Activated T-helper 9 cell treated with anti-CD3 and anti-CD28 coated beads, Interleukin-2, amount 50 U/mL, for 16 hours (primary cell): Measurements from ENCODE around the gene RAVER2.
"Not testable (repeated sequence)": the region's sequence is repeated elsewhere in the genome, so short reads cannot be mapped to it uniquely, and the experiment has no call there.

Experiments
- DNase-seq: peaks from one replicate; pipeline ENCODE4 v3.0.0-alpha.2; 2020; ENCODE audit warnings: low read depth

RAVER2 gene

DNA sequence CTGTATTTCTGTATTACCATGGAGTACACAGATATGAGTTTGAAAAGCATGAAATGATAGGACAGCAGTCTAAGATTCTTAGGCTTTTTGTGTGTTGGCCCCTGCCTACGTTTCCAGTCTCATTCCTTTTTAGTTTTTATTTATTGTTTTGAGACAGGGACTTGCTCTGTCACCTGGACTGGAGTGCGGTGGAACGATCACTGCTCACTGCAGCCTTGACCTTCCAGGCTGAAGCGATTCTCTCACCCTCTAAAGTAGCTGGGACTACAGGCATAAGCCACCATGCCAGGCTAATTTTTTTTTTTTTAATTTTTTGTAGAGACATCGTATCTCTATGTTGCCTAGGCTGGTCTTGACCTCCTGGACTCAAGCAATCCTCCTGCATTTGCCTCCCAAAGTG lies 3.8 kb downstream of the RAVER2 start:
- DNase-seq, result no peak

DNA sequence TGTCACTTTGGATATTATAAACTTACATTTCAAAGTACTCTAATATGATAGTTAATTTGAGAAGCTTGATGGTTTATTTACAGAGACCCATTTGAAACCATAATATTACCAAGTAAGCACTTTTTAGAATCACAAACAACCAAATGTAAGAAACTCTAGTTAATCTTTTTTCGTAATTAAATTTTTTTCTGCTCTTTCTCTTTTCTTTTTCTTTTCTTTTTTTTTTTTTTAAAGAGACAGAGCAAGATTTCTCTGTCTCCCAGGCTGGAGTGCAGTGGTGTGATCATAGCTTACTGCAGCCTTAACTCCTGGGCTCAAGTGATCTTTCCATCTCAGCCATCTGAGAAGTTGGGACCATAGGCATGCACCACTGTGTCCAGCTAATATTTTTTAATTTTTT lies 5.2 kb downstream of the RAVER2 start:
- no peak for DNase-seq

DNA sequence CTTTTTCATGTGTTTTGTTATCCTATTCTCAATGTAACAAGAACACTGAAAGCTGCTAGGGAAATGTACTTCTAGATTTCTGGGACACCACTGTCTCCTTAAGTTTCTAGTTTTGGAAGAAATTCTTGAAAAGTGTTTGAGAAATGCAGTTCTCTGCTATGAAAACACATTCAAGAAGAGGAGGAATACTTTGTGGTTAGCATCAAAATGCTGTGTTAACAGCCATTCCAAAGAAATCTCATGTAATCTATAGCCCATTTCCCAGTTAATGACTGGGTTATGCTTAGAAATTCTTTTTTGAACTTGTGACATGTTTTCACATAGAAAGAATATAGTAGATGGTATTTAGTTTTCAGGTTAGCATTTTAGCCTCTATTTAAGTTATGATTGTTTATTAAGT lies 6.0 kb downstream of the RAVER2 start:
- no peak for DNase-seq

DNA sequence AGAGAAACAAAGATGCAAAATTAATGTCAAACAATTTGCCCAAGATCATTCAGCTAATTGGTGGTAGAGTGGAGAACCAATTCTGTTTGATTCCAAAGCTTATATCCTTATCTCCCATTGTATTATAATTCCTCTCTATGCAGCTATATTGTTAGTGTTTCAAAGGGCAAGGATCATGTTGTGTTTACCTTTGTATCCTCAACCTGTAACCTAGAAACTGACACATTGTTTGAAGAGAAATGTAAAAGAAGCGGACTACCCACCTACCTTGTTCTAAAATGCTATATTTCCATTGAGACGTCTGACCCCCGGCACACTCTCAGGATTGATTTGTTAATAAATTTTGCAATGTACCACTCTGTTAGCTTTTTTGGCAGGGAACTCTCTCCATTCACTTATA lies 9.3 kb downstream of the RAVER2 start:
- DNase-seq, result no peak

DNA sequence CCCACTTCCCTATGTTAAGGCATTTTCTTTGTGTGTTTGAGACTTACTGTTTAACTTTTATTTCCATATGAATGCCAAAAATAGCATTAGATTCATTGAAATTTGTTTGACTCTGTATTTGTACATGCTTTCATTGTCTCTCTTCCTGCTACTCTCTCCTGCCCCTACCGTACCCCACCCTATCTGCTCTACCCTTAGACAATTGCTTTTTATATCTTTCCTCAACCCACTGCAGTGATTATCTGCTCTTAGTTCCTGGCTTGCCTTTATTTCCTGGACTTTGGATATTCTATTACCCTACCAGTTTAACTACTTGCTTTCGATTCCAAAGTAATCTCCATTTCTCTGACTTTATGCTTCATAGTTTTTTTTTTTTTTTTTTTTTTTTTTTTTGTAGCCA lies 10.5 kb downstream of the RAVER2 start:
- DNase-seq, result no peak

DNA sequence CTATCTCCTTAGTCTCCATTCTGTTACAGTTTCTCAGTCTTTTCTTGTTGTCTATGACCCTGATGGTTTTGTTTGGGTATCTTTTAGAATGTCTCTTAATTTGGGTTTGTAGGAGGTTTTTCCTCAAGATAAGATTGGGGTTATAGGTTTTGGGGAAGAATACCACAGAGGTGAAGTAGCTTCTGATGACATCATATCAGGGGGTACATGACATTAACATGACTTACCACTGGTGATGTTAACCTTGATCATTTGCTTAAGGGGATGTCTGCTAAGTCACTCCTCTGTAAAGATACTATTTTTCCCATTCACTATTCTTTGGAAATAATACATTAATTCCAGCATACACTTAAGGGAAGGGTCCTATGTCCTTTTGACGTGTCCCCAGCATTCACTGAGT lies 11.9 kb downstream of the RAVER2 start:
- no peak for DNase-seq

DNA sequence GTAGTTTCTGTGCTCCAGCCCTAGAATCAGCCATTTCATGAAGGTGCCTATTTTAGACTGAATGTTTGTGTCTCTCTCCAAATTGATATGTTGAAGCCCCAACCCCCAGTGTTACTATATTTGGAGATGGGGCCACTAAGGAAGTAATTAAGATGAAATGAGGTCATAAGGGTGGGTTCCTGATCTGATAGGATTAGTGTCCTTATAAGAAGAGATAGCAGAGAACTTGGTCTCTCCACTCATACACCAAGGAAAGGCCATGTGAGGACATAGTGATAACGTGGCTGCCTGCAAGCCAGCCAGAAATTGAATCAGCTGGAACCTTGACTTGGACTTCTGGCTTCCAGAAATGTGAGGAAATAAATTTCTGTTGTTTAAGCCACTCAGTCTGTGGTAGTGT lies 12.3 kb downstream of the RAVER2 start:
- no peak for DNase-seq

DNA sequence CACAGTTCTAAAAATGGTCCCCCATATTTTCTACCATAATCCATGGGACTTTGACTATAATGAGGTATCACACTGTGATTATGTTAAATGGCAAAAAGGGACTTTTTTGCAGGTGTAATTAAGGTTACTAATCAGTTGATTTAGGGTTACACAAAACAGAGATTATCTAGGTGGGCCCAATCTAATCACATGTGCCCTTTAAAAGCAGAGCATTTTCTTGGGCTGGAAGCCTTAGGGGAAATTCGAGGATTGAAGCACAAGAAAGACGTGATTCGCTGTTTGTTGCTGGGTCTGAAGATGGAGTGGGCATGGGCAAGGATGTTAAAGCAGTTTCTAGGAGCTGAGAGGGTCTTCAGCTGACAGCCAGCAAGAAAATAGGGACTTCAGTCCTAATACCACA lies 13.4 kb downstream of the RAVER2 start:
- DNase-seq, result no peak

DNA sequence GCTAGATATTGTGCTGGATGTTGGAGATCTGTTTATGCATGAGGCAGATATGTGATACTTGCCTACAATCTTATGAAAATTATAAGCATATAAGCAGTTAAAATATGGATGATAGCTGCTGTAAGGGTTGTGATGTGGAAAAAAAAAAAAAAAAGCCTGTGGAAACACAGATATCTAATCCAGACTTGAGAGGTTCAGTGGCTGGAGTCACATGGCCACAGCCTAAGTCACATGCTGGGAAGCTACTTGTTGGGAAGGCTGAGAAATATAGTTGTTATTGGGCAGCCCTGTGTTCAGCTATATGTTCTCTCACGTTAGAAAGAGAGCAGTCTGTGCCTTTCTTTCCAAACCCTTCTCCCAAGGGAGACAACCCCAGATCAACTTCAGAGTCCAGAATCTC lies 15.1 kb downstream of the RAVER2 start:
- DNase-seq, result no peak

DNA sequence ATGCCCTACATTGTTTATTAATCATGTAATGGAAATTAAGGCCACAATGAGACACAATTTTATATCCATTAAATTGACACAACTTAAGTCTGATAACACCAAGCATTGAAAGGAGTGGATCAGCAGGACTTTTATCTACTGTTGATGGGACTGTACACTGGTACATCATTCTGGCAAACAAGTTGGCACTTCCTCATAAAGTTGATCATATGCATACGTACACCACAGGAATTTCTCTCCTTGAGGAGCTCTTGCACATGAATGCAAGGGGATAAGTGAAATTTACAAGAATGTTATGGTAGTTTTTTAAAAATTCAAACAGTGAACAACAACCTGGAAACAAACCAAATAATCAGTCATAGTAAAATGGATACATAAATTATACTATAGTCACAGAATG lies 20.1 kb downstream of the RAVER2 start:
- DNase-seq, result no peak

DNA sequence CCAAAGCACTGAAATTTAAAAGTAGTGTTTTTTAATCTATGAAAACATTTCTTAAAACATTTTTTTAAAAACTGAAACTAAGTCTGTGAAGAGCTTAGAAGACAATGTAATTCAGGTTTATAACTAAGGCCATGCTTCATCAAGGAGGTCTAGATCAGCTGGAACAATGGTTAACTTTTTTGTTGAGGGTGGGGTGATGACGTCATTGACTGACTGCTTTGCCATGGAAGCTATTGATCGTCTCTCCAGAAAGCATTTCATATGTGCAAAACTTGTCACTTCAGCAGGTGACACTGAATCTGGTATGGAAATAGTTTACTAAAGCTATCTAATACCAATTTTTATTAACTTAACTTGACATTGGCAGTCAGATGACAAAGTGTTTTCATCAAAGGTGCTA lies 21.0 kb downstream of the RAVER2 start:
- no peak for DNase-seq

DNA sequence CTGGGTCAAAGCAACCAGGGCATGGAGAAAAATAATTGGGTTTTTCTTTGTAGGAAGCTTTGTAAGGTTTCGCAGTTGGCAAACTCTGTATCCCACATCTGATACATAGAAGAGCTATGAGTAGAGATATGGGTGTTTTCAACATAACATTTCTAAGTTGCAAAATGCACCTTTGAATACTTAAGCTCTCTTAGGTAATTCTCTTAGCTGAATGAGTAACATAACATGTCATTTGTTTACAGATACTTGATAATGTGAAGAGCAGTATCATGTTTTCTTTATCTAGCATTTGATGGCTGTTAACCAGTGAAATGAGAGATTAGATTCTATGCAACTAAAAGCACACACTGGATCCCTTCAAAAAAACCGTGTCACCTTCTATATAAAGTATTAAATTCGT lies 21.6 kb downstream of the RAVER2 start:
- no peak for DNase-seq

DNA sequence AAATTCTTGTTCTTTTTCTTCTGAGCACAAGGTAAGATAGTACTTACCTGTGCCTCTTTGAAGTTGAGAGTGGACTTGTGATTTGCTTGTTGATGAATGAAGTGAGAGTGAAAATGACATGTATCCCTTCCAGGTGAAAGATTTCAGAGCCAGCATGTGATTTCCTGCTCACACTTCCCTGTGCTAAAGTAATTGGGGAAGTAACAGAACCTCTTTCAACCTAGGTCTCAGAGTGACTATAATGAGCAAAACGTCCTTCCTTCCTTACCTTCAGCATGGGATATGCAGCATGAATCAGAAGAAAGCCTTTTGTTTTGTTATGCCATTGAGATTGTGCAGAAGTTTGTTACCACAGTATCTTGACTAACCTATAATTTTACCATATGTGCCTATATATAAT lies 24.6 kb downstream of the RAVER2 start:
- no peak for DNase-seq

DNA sequence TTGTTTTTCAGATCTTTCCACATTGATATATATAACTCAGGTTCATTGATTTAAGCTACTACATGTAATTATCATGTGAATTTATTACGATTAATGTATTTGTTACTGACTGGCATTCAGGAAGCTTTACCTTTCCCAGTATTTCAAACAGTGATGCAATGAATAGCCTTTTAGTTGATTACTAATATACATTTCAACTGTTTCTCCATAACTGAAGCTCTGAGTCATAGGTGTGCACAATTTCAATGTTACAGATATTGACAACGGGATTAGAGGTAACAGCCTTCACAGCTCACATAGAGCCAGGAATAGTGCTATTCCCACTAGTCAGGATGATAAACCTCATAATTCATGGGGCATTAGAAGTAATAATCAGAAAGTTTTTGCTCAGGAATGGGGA lies 25.1 kb downstream of the RAVER2 start:
- DNase-seq, result no peak

DNA sequence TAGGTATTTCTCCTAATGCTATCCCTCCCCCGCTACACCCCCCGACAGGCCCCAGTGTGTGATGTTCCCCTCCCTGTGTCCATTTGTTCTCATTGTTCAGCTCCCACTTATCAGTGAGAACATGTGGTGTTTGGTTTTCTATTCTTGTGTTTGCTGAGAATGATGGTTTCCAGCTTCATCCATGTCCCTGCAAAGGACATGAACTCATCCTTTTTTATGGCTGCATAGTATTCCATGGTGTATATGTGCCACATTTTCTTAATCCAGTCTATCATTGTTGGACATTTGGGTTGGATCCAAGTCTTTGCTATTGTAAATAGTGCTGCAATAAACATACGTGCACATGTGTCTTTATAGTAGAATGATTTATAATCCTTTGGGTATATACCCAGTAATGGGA lies 28.4 kb downstream of the RAVER2 start:
- not testable (repeated sequence) for DNase-seq

DNA sequence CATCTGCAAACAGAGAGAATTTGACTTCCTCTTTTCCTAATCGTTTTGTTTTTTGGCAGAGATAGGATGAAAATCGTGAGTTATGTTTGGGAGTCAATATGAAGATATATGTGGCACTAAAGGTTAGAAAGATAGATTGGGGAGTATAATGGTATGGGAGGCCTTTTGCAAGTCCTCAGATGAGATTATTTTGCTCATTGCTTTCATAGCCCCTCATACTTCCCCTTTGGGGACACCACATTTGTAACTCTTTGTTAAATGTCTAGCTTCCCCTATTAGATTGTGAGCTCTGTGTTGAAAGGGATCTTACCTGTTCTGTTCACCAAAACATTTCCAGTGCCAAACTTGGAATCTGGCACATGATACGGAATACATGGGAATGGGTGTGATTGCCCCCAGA lies 30.2 kb downstream of the RAVER2 start:
- no peak for DNase-seq

DNA sequence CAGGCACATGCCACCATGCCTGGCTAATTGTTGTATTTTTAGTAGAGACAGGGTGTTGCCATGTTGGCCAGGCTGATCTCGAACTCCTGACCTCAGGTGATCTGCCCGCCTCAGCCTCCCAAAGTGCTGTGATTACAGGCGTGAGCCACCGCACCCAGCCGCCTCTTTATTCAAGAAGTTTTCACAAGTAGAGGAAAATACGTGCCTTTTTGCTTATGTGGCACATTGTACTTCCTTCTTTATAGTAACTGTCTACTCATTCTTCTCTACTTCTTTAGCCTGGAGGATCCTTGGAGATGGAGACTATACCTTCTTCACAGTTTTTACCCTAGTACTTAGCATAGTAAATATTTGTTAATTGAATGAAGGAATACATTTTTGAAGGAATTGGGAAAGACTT lies 37.2 kb downstream of the RAVER2 start:
- DNase-seq, result not testable (repeated sequence)

DNA sequence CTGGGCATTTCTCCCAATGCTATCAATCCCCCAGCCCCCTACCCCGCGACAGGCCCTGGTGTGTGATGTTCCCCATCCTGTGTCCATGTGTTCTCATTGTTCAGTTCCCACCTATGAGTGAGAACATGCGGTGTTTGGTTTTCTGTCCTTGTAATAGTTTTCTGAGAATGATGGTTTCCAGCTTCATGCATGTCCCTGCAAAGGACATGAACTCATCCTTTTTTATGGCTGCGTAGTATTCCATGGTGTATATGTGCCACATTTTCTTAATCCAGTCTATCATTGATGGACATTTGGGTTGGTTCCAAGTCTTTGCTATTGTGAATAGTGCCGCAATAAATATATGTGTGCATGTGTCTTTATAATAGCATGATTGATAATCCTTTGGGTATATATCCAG lies 38.0 kb downstream of the RAVER2 start:
- not testable (repeated sequence) for DNase-seq

DNA sequence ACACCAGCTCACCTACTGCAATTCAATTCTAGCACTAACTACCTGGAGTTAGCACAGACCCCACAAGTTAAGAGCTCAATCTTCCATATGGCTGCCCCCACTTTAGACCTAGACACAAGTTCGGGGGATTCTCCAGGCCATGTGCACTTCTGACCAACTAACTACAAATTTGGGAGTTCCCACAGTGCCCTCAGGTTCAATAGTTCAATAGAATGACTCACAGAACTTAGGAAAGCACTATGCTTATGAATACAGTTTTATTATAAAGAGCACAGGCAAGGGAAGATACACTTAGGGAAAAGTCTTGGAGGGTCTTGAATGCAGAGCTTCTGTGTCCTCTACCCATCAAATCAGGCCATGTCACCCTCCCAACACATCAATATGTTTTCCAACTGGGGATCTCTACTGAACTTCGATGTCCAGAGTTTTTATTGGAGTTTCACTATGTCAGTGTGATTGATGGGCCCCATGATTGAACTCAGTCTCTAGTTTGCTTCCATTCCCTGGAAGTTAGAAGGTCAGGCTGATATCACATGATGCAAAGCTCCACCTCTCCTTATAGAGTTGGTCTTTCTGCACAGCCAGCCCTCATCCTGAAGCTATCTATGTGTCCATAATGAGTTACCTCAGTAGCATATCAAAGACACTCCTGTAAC lies 46.1 kb downstream of the RAVER2 start:
- no peak for DNase-seq

DNA sequence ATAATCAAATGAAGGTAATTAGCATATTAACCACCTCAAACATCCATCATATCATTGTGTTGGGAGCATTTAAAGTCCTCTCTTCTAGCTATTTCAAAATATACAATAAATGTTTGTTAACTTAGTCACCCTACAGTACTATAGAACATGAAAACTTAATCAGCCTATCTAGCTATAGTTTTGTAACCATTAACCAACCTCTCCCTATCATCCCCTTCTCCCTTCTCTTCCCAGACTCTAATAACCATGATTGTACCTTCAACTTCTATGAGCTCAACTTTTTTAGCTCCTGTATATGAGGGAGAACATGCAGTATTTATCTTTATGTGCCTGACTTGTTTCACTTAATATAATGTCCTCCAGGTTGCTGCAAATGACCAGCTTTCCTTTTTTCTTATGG lies 54.0 kb downstream of the RAVER2 start:
- no peak for DNase-seq

DNA sequence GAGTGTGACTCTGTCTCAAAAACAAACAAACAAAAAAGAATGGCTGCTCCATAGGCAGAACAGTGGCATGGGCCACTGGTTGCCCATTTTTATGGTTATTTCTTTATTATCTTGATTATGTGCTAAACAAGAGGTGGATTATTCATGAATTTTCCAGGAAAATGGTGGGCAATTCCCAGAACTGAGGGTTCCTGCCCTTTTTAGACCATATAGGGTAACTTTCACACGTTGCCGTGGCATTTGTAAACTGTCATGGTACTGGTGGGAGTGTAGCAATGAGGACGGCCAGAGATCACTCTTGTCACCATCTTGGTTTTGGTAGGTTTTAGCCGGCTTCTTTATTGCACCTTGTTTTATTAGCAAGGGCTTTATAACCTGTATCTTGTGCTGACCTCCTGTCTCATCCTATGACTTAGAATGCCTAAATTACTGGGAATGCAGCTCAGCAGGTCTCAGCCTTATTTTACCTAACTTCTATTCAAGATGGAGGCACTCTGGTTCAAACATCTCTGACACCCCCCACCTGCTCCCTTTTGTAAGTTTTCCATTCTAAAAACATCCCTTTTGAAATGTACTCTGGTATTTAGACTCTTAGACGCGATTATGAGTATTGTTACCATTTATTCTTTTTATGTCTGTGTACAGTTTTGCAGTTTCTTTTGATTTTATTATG lies 57.1 kb downstream of the RAVER2 start:
- DNase-seq, result no peak

DNA sequence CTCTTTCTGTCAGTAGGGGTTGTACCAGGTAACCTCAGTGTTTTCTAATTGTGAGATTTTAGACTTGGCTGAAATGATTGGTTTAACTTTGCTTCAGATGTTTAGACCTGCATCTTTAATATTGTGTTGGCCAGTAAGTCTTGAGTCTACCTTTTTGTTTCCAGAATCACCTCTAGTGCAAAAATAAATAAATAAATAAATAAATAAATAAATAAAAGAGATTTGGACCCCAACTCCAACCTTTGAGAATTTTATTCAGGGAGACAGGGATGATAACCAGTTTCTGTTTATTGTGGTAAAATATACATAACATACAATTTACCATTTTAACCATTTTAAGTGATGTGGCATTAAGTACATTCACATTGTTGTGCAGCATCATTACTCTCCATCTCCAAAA lies 64.4 kb downstream of the RAVER2 start:
- DNase-seq, result no peak

DNA sequence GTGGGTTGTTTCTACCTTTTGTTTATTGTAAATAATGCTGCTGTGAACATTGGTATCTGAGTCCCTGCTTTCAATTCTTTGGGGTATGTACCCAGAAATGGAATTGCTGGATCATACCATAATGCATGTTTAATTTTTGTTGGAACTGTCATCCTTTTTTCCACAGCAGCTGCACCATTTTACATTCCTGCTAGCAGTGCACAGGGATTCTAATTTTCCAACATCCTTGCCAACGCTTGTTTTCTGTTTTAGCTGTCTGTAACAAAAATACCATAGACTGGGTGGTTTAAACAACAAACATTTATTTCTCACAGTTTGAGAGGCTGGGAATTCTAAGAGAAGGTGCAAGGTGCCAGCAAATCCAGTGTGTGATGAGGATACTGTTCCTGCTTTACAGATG lies 65.1 kb downstream of the RAVER2 start:
- no peak for DNase-seq

DNA sequence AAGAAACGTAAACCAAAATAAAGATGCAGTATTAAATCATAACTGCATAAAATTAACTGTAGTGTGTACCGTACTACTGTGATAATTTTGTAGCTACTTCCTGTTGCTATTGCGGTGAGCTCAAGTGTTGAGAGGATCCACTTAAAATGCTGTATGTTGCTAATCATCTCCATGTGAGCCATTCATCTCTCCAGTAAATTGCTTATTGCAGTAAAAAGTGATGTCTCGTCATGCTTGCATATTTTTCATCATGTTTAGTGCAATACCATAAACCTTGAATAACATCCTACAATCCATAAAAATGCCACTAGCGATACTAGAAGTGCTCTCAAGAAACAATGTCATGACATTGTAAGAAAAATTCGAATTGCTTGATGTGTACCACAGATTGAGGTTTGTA lies 66.3 kb downstream of the RAVER2 start:
- DNase-seq, result no peak
